ENCODE data around the gene LZIC.

DNA sequence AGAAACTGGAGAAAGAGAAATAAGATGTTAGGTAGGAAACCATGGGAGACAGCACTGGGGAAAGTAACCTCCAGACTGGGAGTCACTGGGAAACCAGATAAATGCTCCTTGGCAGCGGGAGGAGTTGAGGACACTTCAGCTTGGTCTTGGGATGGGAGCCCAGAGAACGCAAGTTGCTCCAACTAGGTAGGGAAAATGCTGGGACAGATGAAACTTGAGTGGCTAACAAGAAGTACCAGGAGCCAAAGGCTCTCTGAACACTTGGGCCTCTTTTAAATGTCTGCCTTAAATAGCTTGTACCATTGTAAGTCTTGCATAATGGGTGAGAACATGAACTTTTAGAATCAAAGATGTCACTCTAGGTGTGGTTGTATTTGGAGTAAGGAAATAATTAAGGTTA is 3.1 kb upstream of the LZIC start:
- TF ChIP-seq, protein P1, sequence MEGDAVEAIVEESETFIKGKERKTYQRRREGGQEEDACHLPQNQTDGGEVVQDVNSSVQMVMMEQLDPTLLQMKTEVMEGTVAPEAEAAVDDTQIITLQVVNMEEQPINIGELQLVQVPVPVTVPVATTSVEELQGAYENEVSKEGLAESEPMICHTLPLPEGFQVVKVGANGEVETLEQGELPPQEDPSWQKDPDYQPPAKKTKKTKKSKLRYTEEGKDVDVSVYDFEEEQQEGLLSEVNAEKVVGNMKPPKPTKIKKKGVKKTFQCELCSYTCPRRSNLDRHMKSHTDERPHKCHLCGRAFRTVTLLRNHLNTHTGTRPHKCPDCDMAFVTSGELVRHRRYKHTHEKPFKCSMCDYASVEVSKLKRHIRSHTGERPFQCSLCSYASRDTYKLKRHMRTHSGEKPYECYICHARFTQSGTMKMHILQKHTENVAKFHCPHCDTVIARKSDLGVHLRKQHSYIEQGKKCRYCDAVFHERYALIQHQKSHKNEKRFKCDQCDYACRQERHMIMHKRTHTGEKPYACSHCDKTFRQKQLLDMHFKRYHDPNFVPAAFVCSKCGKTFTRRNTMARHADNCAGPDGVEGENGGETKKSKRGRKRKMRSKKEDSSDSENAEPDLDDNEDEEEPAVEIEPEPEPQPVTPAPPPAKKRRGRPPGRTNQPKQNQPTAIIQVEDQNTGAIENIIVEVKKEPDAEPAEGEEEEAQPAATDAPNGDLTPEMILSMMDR (IDR thresholded peaks at IDR 0.05; ENCODE audit: borderline replicate concordance, extremely low read depth, low read length, poor library complexity, severe bottlenecking): no peak
- no peak for TF ChIP-seq EZH2 (IDR thresholded peaks at IDR 0.05; ENCODE audit: borderline replicate concordance, low read depth, low read length, severe bottlenecking)

All from DND-41 (cell line).